A549 (cell line): Measurements from ENCODE around the gene PRKAG3. TPM values are rescaled to one million over a fixed set of nuclear protein-coding genes. Genes with fewer than 3 reads are reported as not detected.

Experiments
- ATAC-seq, 2 experiments: fragments of 200-7000 bp in 1 of 2; fragments of >200 bp in 1 of 2; cut with Nextera tagmentation in 1 of 2; cut with Tn5 transposase in 1 of 2; 3 replicates each; pipeline versions ENCODE4 v1.8.0 to v1.9.1; 2018 to 2020; ENCODE audit warnings: mild to moderate bottlenecking in 1 of 2, moderate library complexity in 1 of 2
- CTCF ChIA-PET: fragments of 300-600 bp; sonication (Branson Sonifier 250); formaldehyde crosslinking; extraction: SDS; loops from one replicate; lab custom pipeline; 2021; ENCODE audit warnings: antibody characterized with exemption, inconsistent platforms; lab: Yijun Ruan, JAX
- POLR2A ChIA-PET: fragments of 350-600 bp; formaldehyde crosslinking; extraction: SDS; loops from one replicate; lab custom pipeline; 2021; ENCODE audit warnings: antibody characterized with exemption, inconsistent platforms; lab: Yijun Ruan, JAX
- DNase-seq, 2 experiments: peaks; one replicate each; pipeline versions ENCODE4 v3.0.0 to v3.0.0-alpha.2; 2011 to 2016; ENCODE audit warnings: low read depth in 1 of 2, low spot score in 1 of 2
- FAIRE-seq: peaks from 2 replicates; lab custom pipeline; 2011; peaks lifted over from hg19 to GRCh38; lab: Jason Lieb, UNC
- H3K27ac ChIP-seq, 2 experiments: fragments of >200 bp; sonication (Bioruptor Twin); formaldehyde crosslinking; 3 replicates each; pipeline ENCODE4 v1.5.1; 2016 to 2017
- H3K4me1 ChIP-seq: fragments of >200 bp; sonication (Bioruptor Twin); formaldehyde crosslinking; 3 replicates; pipeline ENCODE4 v1.6.1; 2016
- H3K4me2 ChIP-seq: fragments of >200 bp; sonication (Bioruptor Twin); formaldehyde crosslinking; 3 replicates; pipeline ENCODE4 v1.6.1; 2016
- H3K4me3 ChIP-seq: fragments of >200 bp; sonication (Bioruptor Twin); formaldehyde crosslinking; 3 replicates; pipeline ENCODE4 v1.5.1; 2016
- H3K9me3 ChIP-seq: fragments of >200 bp; sonication (Bioruptor Twin); formaldehyde crosslinking; 3 replicates; pipeline ENCODE4 v1.6.1; 2016
- BHLHE40 ChIP-seq: IDR thresholded peaks from 2 replicates; pipeline ENCODE4 v1.6.1; 2012; ENCODE audit warnings: low read depth, low read length, inconsistent platforms
- CBX2 ChIP-seq: fragments of 200-600 bp; sonication (generic); IDR thresholded peaks from 2 replicates; pipeline ENCODE4 v1.6.1; 2016; ENCODE audit warnings: low read depth, mild to moderate bottlenecking, borderline replicate concordance
- CBX8 ChIP-seq: fragments of 200-600 bp; sonication (generic); IDR thresholded peaks from 2 replicates; pipeline ENCODE4 v1.6.1; 2016
- CEBPB ChIP-seq, 2 experiments: fragments of >200 bp in 1 of 2; sonication (Bioruptor Twin) in 1 of 2; formaldehyde crosslinking in 1 of 2; IDR thresholded peaks; 2 replicates each; pipeline ENCODE4 v1.6.1; 2012 to 2016
- CHD4 ChIP-seq: fragments of 200-600 bp; sonication (generic); IDR thresholded peaks from 2 replicates; pipeline ENCODE4 v1.6.1; 2016; ENCODE audit warnings: antibody characterized with exemption, mild to moderate bottlenecking, borderline replicate concordance
- ESRRA ChIP-seq: fragments of 150-350 bp; IDR thresholded peaks from 2 replicates; pipeline ENCODE4 v1.6.1; 2014; ENCODE audit warnings: mild to moderate bottlenecking, low read length, borderline replicate concordance
- FOSB ChIP-seq: fragments of 250-450 bp; sonication (Bioruptor Pico); IDR thresholded peaks from 2 replicates; pipeline ENCODE4 v1.5.0; 2020; ENCODE audit warnings: mild to moderate bottlenecking, moderate library complexity
- HEYL ChIP-seq: fragments of 250-450 bp; sonication (Bioruptor Pico); IDR thresholded peaks from 2 replicates; pipeline ENCODE4 v1.8.0; 2021; ENCODE audit warnings: mild to moderate bottlenecking, moderate library complexity
- HOXB13 ChIP-seq: fragments of 250-450 bp; sonication (Bioruptor Pico); IDR thresholded peaks from 2 replicates; pipeline ENCODE4 v1.5.0; 2020; ENCODE audit warnings: low read depth, mild to moderate bottlenecking, moderate library complexity
- KDM5A ChIP-seq: fragments of 200-600 bp; sonication (generic); IDR thresholded peaks from 2 replicates; pipeline ENCODE4 v1.6.1; 2016; ENCODE audit warnings: antibody characterized with exemption, mild to moderate bottlenecking
- MAFK ChIP-seq: fragments of 450-650 bp; IDR thresholded peaks from 2 replicates; pipeline ENCODE4 v1.6.1; 2014; ENCODE audit not compliant: partially characterized antibody
- MYC ChIP-seq: IDR thresholded peaks from 2 replicates; pipeline ENCODE4 v1.6.1; 2012; ENCODE audit warnings: mild to moderate bottlenecking, inconsistent platforms, low read length, improper control_type of control experiment, borderline replicate concordance
- NFE2L2 ChIP-seq: fragments of 150-350 bp; conservative IDR thresholded peaks from 2 replicates; pipeline ENCODE4 v1.6.1; 2014; ENCODE audit warnings: low read length
- NPAS2 ChIP-seq: fragments of 250-450 bp; sonication (Bioruptor Pico); IDR thresholded peaks from 2 replicates; pipeline ENCODE4 v1.8.0; 2022; ENCODE audit warnings: mild to moderate bottlenecking, moderate library complexity, borderline replicate concordance
- NR3C1 ChIP-seq: fragments of >200 bp; sonication (Bioruptor Twin); formaldehyde crosslinking; IDR thresholded peaks from 3 replicates; pipeline ENCODE4 v1.6.1; 2017
- POLR2A ChIP-seq: IDR thresholded peaks from 2 replicates; pipeline ENCODE4 v1.6.1; 2012; ENCODE audit warnings: mild to moderate bottlenecking, low read length
- RCOR1 ChIP-seq: fragments of 150-350 bp; IDR thresholded peaks from 2 replicates; pipeline ENCODE4 v1.6.1; 2014; ENCODE audit warnings: antibody characterized with exemption, low read length, low read depth
- SREBF2 ChIP-seq: fragments of 450-650 bp; IDR thresholded peaks from 2 replicates; pipeline ENCODE4 v1.6.1; 2014; ENCODE audit warnings: mild to moderate bottlenecking, moderate library complexity
- TFCP2L1 ChIP-seq: fragments of 250-450 bp; sonication (Bioruptor Pico); IDR thresholded peaks from 2 replicates; pipeline ENCODE4 v1.5.0; 2021; ENCODE audit warnings: mild to moderate bottlenecking
- ZFP36 ChIP-seq: fragments of 450-650 bp; IDR thresholded peaks from 2 replicates; pipeline ENCODE4 v1.6.1; 2014; ENCODE audit warnings: borderline replicate concordance; ENCODE audit not compliant: partially characterized antibody
- WGBS: methylation state at CpG from one replicate; pipeline ENCODE4 v1.1.6; 2017; ENCODE audit errors: missing lambda C conversion rate; 5-methylcytosine and 5-hydroxymethylcytosine counted together
- polyA plus RNA-seq, 4 experiments: library from polyadenylated mRNA; depleted of rRNA in 3 of 4; stranded (reverse); fragments of >200 nt; fragmentation: RNase III in 1 of 4; extraction: RNeasy Plus Mini Kit Qiagen cat#74134 plus additional on column Dnase treatment in 1 of 4; gene quantifications; 2 replicates in 3 of 4; 3 replicates in 1 of 4; pipeline ENCODE4 v1.2.3, GENCODE V29; 2011 to 2017
- TF ChIP-seq, protein P1 (sequence below): fragments of 450-650 bp; IDR thresholded peaks from 2 replicates; pipeline ENCODE4 v1.6.1; 2014; ENCODE audit warnings: antibody characterized with exemption
- TF ChIP-seq, protein P2 (sequence below): fragments of 250-450 bp; sonication (Bioruptor Pico); IDR thresholded peaks from 2 replicates; pipeline ENCODE4 v1.5.0; 2020; ENCODE audit warnings: low read depth, mild to moderate bottlenecking, moderate library complexity
- TF ChIP-seq, protein P3 (sequence below): fragments of >200 bp; sonication (Bioruptor Twin); formaldehyde crosslinking; IDR thresholded peaks from 3 replicates; pipeline ENCODE4 v1.6.1; 2016

The PRKAG3 gene
- polyA plus RNA-seq, 2 of the 4 experiments (the other 2 are of a cell fraction), result not detected

DNA sequence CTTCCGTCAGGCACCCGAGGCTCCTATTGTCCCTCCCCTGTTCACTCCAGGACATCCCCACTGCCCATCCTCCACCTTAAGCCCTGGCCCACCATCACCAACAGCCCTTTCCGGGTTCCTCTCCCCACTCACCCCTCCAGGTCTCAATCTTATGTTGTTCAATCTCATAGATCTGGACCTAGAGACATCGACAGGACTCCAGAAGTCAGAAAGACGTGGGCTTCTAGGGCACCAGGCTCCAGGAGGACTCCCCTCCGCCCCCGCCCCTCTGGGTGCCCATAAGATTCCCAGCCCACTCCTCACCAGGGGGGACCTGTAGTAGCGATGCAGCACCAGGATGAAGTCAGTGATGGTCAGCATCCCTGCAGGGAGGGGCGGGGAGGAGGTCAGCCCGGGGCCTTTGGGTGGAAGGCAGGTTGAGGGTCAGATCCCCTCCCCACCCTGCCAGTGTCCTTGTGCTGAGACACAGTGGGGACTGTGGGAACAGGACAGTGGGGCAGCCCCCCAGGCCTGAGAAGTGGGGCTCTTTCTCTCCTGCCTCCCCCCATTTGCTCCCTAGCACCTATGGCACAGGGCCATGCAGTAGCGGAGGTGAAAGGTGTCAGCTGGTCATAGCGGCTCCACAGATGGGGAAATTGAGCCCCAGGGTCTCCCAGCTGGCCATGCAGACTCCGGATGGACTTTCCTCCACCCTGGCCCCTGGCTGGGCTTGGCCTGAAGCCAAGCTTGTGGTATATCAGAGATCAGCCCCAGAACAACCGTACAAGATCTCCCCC lies 3.7 kb downstream of the PRKAG3 start:
- ATAC-seq (no peak), DNase-seq (no peak), FAIRE-seq (no peak)
- Histone ChIP-seq H3K4me2 (no peak overlapping the region), H3K27ac (no peak overlapping the region), H3K9me3 (no peaks in the 10 kb centered on the region), H3K4me1 (peaks cover 8% of the 10 kb centered on the region; the same call in 2 of the 3 replicates), H3K4me3 (no peak overlapping the region)
- ChIA-PET POLR2A (no interaction called here), CTCF (interaction anchor here (0.8 to 2.6 kb wide), 2 partner anchors 20 to 118 kb away, joined by 3 to 8 read pairs; partner anchors contain the start of gene TTLL4)
- TF ChIP-seq, protein P1, sequence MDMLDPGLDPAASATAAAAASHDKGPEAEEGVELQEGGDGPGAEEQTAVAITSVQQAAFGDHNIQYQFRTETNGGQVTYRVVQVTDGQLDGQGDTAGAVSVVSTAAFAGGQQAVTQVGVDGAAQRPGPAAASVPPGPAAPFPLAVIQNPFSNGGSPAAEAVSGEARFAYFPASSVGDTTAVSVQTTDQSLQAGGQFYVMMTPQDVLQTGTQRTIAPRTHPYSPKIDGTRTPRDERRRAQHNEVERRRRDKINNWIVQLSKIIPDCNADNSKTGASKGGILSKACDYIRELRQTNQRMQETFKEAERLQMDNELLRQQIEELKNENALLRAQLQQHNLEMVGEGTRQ, result no peak
- TF ChIP-seq POLR2A (no peak), CEBPB (IDR thresholded peaks at IDR 0.05) (no peak), SREBF2 (no peak), ESRRA (no peak), HOXB13 (CRISPR knock-in tag) (no peak), RCOR1 (no peak), NR3C1 (no peak), CBX2 (no peak), MYC (no peak), MAFK (no peak)
- TF ChIP-seq, protein P2, sequence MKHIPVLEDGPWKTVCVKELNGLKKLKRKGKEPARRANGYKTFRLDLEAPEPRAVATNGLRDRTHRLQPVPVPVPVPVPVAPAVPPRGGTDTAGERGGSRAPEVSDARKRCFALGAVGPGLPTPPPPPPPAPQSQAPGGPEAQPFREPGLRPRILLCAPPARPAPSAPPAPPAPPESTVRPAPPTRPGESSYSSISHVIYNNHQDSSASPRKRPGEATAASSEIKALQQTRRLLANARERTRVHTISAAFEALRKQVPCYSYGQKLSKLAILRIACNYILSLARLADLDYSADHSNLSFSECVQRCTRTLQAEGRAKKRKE (CRISPR knock-in tag), result no peak
- 55% methylated on average over 10 of the region's 14 CpGs for WGBS

DNA sequence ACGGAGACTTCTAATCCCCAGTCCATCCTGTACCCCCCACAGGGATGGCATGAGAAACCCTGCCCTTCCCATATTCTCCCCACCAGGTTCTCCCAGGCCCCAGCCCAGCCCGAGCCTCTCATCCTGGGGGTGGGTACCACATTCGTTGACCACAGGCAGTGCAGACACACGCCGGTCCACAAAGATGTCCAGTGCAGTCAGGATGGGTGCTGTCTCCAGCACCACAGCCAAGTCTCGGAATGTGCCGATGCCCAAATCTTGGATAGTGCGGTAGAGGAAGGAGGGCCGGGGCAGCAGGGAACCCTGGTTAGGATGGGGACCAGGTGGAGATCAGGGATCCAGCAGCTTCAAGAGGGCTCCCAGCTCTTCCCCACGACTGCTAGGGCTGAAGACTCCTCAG lies 4.8 kb downstream of the PRKAG3 start:
- no peak overlapping the region for H3K4me3 ChIP-seq
- no peak; a peak in 1 of 6 replicates for ATAC-seq
- ChIA-PET POLR2A (interaction anchor here (0.7 kb wide), 1 partner anchor 273 kb away, joined by 3 read pairs; no protein-coding TSS in a partner anchor), CTCF (interaction anchor here (0.9 kb wide), 1 partner anchor 117 kb away, joined by 3 read pairs; no protein-coding TSS in a partner anchor)
- no peaks in the 10 kb centered on the region for H3K4me1 ChIP-seq
- FAIRE-seq, result no peak
- 72% methylated on average over 10 of the region's 10 CpGs for WGBS
- DNase-seq, result no peak
- no peak overlapping the region for H3K27ac ChIP-seq
- H3K9me3 ChIP-seq, result no peaks in the 10 kb centered on the region
- TF ChIP-seq KDM5A, result no peak
- TF ChIP-seq BHLHE40, result no peak
- no peak for TF ChIP-seq TFCP2L1 (CRISPR knock-in tag)
- TF ChIP-seq, protein P3, sequence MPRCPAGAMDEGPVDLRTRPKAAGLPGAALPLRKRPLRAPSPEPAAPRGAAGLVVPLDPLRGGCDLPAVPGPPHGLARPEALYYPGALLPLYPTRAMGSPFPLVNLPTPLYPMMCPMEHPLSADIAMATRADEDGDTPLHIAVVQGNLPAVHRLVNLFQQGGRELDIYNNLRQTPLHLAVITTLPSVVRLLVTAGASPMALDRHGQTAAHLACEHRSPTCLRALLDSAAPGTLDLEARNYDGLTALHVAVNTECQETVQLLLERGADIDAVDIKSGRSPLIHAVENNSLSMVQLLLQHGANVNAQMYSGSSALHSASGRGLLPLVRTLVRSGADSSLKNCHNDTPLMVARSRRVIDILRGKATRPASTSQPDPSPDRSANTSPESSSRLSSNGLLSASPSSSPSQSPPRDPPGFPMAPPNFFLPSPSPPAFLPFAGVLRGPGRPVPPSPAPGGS, result no peak
- TF ChIP-seq NPAS2 (CRISPR knock-in tag), result no peak
- no peak for TF ChIP-seq CHD4
- TF ChIP-seq NFE2L2, result no peak
- no peak overlapping the region for H3K4me2 ChIP-seq

DNA sequence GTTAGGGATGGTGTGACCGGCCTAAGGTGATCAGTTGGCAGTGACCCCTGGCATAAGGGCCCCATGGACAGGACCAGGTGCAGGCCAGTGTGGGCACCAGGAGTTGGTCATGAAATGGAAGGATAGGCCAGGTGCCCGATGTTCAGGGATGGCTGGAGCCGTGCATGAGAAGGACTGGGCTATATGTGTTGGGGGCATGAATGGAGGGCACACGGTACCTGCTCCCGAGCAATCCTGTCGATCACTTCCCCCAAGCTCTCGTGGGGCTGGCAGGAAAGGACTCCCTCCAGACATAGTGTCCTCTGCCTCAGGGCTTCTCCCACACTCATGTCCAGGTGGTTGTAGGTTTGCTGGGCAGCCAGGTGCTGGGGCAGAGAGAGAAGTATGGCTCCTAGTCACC lies 7.6 kb downstream of the PRKAG3 start:
- FAIRE-seq, result no peak

More for the DNA sequence above, 7.6 kb downstream of the PRKAG3 start:
- no peaks in the 10 kb centered on the region for H3K9me3 ChIP-seq
- no peak overlapping the region for H3K4me2 ChIP-seq
- ATAC-seq (no peak), DNase-seq (no peak)
- 80% methylated on average over 7 of the region's 7 CpGs for WGBS
- ChIA-PET CTCF (interaction anchor here (1.3 kb wide), 1 partner anchor 156 kb away, joined by 3 read pairs; no protein-coding TSS in a partner anchor), POLR2A (no interaction called here)
- no peak overlapping the region for H3K4me3 ChIP-seq
- no peak overlapping the region for H3K27ac ChIP-seq
- no peaks in the 10 kb centered on the region for H3K4me1 ChIP-seq
- TF ChIP-seq FOSB, result no peak
- TF ChIP-seq CBX8, result no peak
- TF ChIP-seq ZFP36, result no peak
- no peak for TF ChIP-seq HEYL (CRISPR knock-in tag)
